OCI-LY1 (cell line): ENCODE data around the gene RAB29.

Experiments
- H2AFZ ChIP-seq: fragments of 200-600 bp; sonication (generic), shearing (Covaris generic); 2 replicates; pipeline ENCODE4 v1.6.0; 2014; ENCODE audit warnings: antibody characterized with exemption, mild to moderate bottlenecking, low read length
- H3F3A ChIP-seq: fragments of 200-600 bp; sonication (generic), shearing (Covaris generic); 2 replicates; pipeline ENCODE4 v1.6.0; 2014; ENCODE audit warnings: mild to moderate bottlenecking, antibody characterized with exemption, low read length, moderate library complexity; ENCODE audit not compliant: insufficient read depth
- H3K27ac ChIP-seq: fragments of 200-600 bp; sonication (generic); 2 replicates; pipeline ENCODE4 v1.5.1; 2014; ENCODE audit warnings: low read length, mixed run types, mild to moderate bottlenecking, low read depth; ENCODE audit not compliant: poor library complexity, severe bottlenecking
- H3K27me3 ChIP-seq: fragments of 200-600 bp; sonication (generic); 2 replicates; pipeline ENCODE4 v1.6.0; 2014; ENCODE audit warnings: antibody characterized with exemption, mild to moderate bottlenecking, low read length, moderate library complexity; ENCODE audit not compliant: insufficient read depth
- H3K36me3 ChIP-seq: fragments of 200-600 bp; sonication (generic); 2 replicates; pipeline ENCODE4 v1.6.1; 2014; ENCODE audit warnings: mild to moderate bottlenecking, antibody characterized with exemption, low read length, moderate library complexity, mixed read lengths; ENCODE audit not compliant: insufficient read depth
- H3K4me1 ChIP-seq: fragments of 200-600 bp; sonication (generic); 2 replicates; pipeline ENCODE4 v1.5.1; 2014; ENCODE audit warnings: mild to moderate bottlenecking, low read length, moderate library complexity; ENCODE audit not compliant: insufficient read depth, severe bottlenecking
- H3K4me2 ChIP-seq: fragments of 200-600 bp; sonication (generic), shearing (Covaris generic); 2 replicates; pipeline ENCODE4 v1.6.1; 2014; ENCODE audit warnings: low read length
- H3K4me3 ChIP-seq: fragments of 200-600 bp; sonication (generic); 2 replicates; pipeline ENCODE4 v1.5.1; 2014; ENCODE audit warnings: low read length, low read depth, mild to moderate bottlenecking, mixed read lengths; ENCODE audit not compliant: poor library complexity, severe bottlenecking
- H3K79me2 ChIP-seq: fragments of 200-600 bp; shearing (Covaris generic); 2 replicates; pipeline ENCODE4 v1.6.1; 2016; ENCODE audit warnings: mixed run types, low read length, mixed read lengths; ENCODE audit not compliant: insufficient read depth
- H3K9ac ChIP-seq: fragments of 200-600 bp; sonication (generic), shearing (Covaris generic); 2 replicates; pipeline ENCODE4 v1.6.1; 2014; ENCODE audit warnings: mild to moderate bottlenecking, low read length, mixed read lengths
- H3K9me2 ChIP-seq: fragments of 200-600 bp; sonication (generic), shearing (Covaris generic); 2 replicates; pipeline ENCODE4 v1.6.1; 2014; ENCODE audit warnings: low read depth, mild to moderate bottlenecking, low read length, mixed read lengths
- H3K9me3 ChIP-seq: fragments of 200-600 bp; shearing (Covaris generic); 2 replicates; pipeline ENCODE4 v1.6.1; 2014; ENCODE audit warnings: low read length, mixed read lengths
- H4K20me1 ChIP-seq: fragments of 200-600 bp; sonication (generic), shearing (Covaris generic); 2 replicates; pipeline ENCODE4 v1.6.0; 2016; ENCODE audit warnings: mild to moderate bottlenecking, low read length; ENCODE audit not compliant: insufficient read depth
- CTCF ChIP-seq: fragments of 200-600 bp; sonication (generic), shearing (Covaris generic); IDR thresholded peaks from 2 replicates; pipeline ENCODE4 v1.5.1; 2017; ENCODE audit warnings: mild to moderate bottlenecking, antibody characterized with exemption, low read length, moderate library complexity, mixed read lengths
- EZH2 ChIP-seq: fragments of 200-600 bp; sonication (generic), shearing (Covaris generic); IDR thresholded peaks from 2 replicates; pipeline ENCODE4 v1.8.0; 2017; ENCODE audit warnings: borderline replicate concordance, mixed run types, mild to moderate bottlenecking, antibody characterized with exemption, low read length, moderate library complexity, mixed read lengths

RAB29 gene

GRCh38 chr1:205800427-205800826 lies 25.1 kb upstream of the RAB29 start:
- Histone ChIP-seq H3K79me2 (no peaks in the 10 kb centered on the region), H3K9me3 (no peaks in the 10 kb centered on the region), H3F3A (no peaks in the 10 kb centered on the region), H3K27me3 (no peaks in the 10 kb centered on the region), H3K27ac (no peak overlapping the region), H4K20me1 (no peaks in the 10 kb centered on the region), H3K4me1 (no peaks in the 10 kb centered on the region), H3K4me2 (no peak overlapping the region), H3K9ac (no peak overlapping the region), H3K4me3 (no peak overlapping the region), H2AFZ (no peak overlapping the region), H3K36me3 (no peaks in the 10 kb centered on the region), H3K9me2 (no peaks in the 10 kb centered on the region)
- TF ChIP-seq CTCF: no peak
- TF ChIP-seq EZH2: no peak

DNA sequence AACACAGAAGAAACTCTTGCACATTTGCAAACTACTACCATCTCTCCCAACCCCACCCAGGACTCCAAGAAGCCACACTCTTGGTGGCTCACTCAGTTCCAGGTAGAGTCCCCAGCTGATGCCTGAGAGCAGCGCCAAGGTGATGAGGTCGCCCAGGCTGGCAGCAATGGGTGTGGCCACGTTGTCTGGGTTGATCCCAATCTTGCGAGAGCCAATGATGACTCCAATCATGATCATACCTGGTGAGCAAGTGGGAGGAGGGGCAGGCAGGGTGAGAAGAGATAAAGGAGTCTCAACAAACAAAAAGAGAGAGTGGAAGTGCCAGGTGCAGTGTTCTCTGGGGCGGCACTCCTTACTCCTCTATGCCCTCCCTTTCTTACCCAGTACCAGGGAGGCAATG lies 23.3 kb upstream of the RAB29 start:
- TF ChIP-seq CTCF: no peak
- no peaks in the 10 kb centered on the region for H3K36me3 ChIP-seq
- H3F3A ChIP-seq: no peaks in the 10 kb centered on the region

DNA sequence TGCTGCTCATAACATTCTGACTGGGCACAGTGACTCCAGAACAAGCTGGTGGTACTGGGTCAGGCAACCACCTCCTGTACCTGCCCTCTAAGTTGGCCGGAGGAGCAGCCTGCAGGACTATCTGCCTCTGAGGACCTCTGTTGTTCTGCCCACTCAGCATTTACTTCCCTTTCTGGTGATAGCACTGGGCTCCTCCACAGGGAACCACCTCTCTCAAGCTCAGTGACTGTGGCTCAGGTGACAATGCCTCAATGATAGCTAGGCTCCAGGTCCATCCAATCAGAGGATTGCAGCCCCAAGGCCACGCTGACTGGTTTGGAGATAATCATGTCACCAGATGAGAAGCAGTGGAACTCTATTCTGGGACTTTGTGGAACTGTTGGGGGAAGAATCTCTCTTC lies 21.9 kb upstream of the RAB29 start:
- Histone ChIP-seq H3F3A (no peaks in the 10 kb centered on the region), H3K4me1 (no peaks in the 10 kb centered on the region), H3K79me2 (no peaks in the 10 kb centered on the region), H3K27ac (no peak overlapping the region), H4K20me1 (no peaks in the 10 kb centered on the region), H2AFZ (no peak overlapping the region), H3K36me3 (no peaks in the 10 kb centered on the region), H3K4me2 (no peak overlapping the region), H3K27me3 (no peaks in the 10 kb centered on the region), H3K9me2 (no peaks in the 10 kb centered on the region), H3K9me3 (no peaks in the 10 kb centered on the region), H3K4me3 (no peak overlapping the region), H3K9ac (no peak overlapping the region)
- no peak for TF ChIP-seq EZH2
- TF ChIP-seq CTCF: no peak

More for the DNA sequence above, 23.3 kb upstream of the RAB29 start:
- Histone ChIP-seq H3K27ac (no peak overlapping the region), H3K4me3 (no peak overlapping the region), H2AFZ (no peak overlapping the region), H3K79me2 (no peaks in the 10 kb centered on the region), H3K27me3 (no peaks in the 10 kb centered on the region), H3K4me1 (no peaks in the 10 kb centered on the region), H3K4me2 (no peak overlapping the region), H3K9me3 (no peaks in the 10 kb centered on the region), H4K20me1 (no peaks in the 10 kb centered on the region), H3K9me2 (no peaks in the 10 kb centered on the region), H3K9ac (no peak overlapping the region)
